K562 (cell line): ENCODE data around the gene ZNF692. TPM values are rescaled to one million over a fixed set of nuclear protein-coding genes. Genes with fewer than 3 reads are reported as not detected.

Experiments
- KLF13 ChIP-seq: fragments of 450-650 bp; IDR thresholded peaks from 2 replicates; pipeline ENCODE4 v1.6.1; 2016; ENCODE audit warnings: missing genetic modification characterization, low read depth, mild to moderate bottlenecking, missing compliant biosample characterization, moderate library complexity, borderline replicate concordance
- REST ChIP-seq, 2 experiments: fragments of 450-650 bp; formaldehyde crosslinking in 1 of 2; IDR thresholded peaks; 2 replicates each; pipeline versions ENCODE4 v1.4.0 to v1.6.1; 2014 to 2020; ENCODE audit warnings: mild to moderate bottlenecking in 2 of 2, borderline replicate concordance in 1 of 2, low read depth in 1 of 2
- polyA plus RNA-seq, 8 experiments: library from polyadenylated mRNA; depleted of rRNA in 4 of 8; stranded (reverse) in 5 of 8; unstranded in 3 of 8; fragments of >200 nt; fragmentation: Nextera tagmentation in 2 of 8; fragmentation: Illumina TruSeq in 1 of 8; extraction: Ambion mirVana in 2 of 8; extraction: Trizol in 1 of 8; gene quantifications; 2 replicates each; pipeline versions ENCODE4 v1.2.1 to v1.2.3, GENCODE V29; 2011 to 2014; ENCODE audit warnings: inconsistent platforms in 1 of 8, missing spikeins in 1 of 8
- total RNA-seq, 7 experiments: library from RNA; depleted of rRNA in 6 of 7; stranded (reverse); fragments of >200 nt in 6 of 7; fragmentation: Illumina TruSeq in 2 of 7; extraction: Trizol in 2 of 7; gene quantifications; 2 replicates each; pipeline versions ENCODE4 v1.2.1 to v1.2.3, GENCODE V29; 2011 to 2021; ENCODE audit warnings: low replicate concordance in 1 of 7
- TF ChIP-seq, protein P1 (sequence below): fragments of 450-650 bp; IDR thresholded peaks from 2 replicates; pipeline ENCODE4 v1.6.1; 2016; ENCODE audit warnings: mild to moderate bottlenecking, moderate library complexity

Gene ZNF692
- total and polyA plus RNA-seq, 9 of the 15 experiments (the other 6 are each of a cell fraction or from before 2014, with no cell fraction given), result 8.4 to 143 (median 55.9) TPM

GRCh38 chr1:248838357-248839167 is 20.3 kb downstream of the ZNF692 start (continued):
- TF ChIP-seq REST (IDR thresholded peaks at IDR 0.05; ENCODE audit: borderline replicate concordance) (no peak), REST (CRISPR knock-in tag; IDR thresholded peaks at IDR 0.05; ENCODE audit: low read depth) (0 out of 2 replicates have a peak, but pooled peaks have one; percentile 44), KLF13 (no peak)
- TF ChIP-seq, protein P1, sequence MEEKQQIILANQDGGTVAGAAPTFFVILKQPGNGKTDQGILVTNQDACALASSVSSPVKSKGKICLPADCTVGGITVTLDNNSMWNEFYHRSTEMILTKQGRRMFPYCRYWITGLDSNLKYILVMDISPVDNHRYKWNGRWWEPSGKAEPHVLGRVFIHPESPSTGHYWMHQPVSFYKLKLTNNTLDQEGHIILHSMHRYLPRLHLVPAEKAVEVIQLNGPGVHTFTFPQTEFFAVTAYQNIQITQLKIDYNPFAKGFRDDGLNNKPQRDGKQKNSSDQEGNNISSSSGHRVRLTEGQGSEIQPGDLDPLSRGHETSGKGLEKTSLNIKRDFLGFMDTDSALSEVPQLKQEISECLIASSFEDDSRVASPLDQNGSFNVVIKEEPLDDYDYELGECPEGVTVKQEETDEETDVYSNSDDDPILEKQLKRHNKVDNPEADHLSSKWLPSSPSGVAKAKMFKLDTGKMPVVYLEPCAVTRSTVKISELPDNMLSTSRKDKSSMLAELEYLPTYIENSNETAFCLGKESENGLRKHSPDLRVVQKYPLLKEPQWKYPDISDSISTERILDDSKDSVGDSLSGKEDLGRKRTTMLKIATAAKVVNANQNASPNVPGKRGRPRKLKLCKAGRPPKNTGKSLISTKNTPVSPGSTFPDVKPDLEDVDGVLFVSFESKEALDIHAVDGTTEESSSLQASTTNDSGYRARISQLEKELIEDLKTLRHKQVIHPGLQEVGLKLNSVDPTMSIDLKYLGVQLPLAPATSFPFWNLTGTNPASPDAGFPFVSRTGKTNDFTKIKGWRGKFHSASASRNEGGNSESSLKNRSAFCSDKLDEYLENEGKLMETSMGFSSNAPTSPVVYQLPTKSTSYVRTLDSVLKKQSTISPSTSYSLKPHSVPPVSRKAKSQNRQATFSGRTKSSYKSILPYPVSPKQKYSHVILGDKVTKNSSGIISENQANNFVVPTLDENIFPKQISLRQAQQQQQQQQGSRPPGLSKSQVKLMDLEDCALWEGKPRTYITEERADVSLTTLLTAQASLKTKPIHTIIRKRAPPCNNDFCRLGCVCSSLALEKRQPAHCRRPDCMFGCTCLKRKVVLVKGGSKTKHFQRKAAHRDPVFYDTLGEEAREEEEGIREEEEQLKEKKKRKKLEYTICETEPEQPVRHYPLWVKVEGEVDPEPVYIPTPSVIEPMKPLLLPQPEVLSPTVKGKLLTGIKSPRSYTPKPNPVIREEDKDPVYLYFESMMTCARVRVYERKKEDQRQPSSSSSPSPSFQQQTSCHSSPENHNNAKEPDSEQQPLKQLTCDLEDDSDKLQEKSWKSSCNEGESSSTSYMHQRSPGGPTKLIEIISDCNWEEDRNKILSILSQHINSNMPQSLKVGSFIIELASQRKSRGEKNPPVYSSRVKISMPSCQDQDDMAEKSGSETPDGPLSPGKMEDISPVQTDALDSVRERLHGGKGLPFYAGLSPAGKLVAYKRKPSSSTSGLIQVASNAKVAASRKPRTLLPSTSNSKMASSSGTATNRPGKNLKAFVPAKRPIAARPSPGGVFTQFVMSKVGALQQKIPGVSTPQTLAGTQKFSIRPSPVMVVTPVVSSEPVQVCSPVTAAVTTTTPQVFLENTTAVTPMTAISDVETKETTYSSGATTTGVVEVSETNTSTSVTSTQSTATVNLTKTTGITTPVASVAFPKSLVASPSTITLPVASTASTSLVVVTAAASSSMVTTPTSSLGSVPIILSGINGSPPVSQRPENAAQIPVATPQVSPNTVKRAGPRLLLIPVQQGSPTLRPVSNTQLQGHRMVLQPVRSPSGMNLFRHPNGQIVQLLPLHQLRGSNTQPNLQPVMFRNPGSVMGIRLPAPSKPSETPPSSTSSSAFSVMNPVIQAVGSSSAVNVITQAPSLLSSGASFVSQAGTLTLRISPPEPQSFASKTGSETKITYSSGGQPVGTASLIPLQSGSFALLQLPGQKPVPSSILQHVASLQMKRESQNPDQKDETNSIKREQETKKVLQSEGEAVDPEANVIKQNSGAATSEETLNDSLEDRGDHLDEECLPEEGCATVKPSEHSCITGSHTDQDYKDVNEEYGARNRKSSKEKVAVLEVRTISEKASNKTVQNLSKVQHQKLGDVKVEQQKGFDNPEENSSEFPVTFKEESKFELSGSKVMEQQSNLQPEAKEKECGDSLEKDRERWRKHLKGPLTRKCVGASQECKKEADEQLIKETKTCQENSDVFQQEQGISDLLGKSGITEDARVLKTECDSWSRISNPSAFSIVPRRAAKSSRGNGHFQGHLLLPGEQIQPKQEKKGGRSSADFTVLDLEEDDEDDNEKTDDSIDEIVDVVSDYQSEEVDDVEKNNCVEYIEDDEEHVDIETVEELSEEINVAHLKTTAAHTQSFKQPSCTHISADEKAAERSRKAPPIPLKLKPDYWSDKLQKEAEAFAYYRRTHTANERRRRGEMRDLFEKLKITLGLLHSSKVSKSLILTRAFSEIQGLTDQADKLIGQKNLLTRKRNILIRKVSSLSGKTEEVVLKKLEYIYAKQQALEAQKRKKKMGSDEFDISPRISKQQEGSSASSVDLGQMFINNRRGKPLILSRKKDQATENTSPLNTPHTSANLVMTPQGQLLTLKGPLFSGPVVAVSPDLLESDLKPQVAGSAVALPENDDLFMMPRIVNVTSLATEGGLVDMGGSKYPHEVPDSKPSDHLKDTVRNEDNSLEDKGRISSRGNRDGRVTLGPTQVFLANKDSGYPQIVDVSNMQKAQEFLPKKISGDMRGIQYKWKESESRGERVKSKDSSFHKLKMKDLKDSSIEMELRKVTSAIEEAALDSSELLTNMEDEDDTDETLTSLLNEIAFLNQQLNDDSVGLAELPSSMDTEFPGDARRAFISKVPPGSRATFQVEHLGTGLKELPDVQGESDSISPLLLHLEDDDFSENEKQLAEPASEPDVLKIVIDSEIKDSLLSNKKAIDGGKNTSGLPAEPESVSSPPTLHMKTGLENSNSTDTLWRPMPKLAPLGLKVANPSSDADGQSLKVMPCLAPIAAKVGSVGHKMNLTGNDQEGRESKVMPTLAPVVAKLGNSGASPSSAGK, result peak; percentile 73
